CD4-positive, alpha-beta T cell treated with Interleukin-2 at 100 ng/mL for 4 hours (primary cell): Measurements from ENCODE around the gene IL27RA.
"Not testable (repeated sequence)": the region's sequence is repeated elsewhere in the genome, so short reads cannot be mapped to it uniquely, and the experiment has no call there.

Experiments
- DNase-seq: peaks from one replicate; pipeline ENCODE4 v3.0.0-alpha.2; 2020; ENCODE audit warnings: low spot score

Gene IL27RA

GRCh38 chr19:14030997-14031718, 404 bp upstream of the IL27RA start:
- DNase-seq, result peak; percentile 87

- DNase-seq, result no peak
Measured at GRCh38 chr19:14033946-14034345, 2.4 kb downstream of the IL27RA start.

- DNase-seq, result not testable (repeated sequence)
Measured at GRCh38 chr19:14035159-14035558, 3.6 kb downstream of the IL27RA start.

GRCh38 chr19:14035706-14036105, 4.1 kb downstream of the IL27RA start:
- no peak for DNase-seq

- DNase-seq, result no peak
Measured at GRCh38 chr19:14039181-14039580, 7.6 kb downstream of the IL27RA start.

GRCh38 chr19:14042659-14043608, 11.4 kb downstream of the IL27RA start:
- peak; percentile 70 for DNase-seq

GRCh38 chr19:14047866-14048265, 16.3 kb downstream of the IL27RA start:
- not testable (repeated sequence) for DNase-seq

GRCh38 chr19:14048443-14049153, 17.0 kb downstream of the IL27RA start:
- DNase-seq, result peak; percentile 81

- DNase-seq, result no peak
Measured at GRCh38 chr19:14050512-14050911, 18.9 kb downstream of the IL27RA start.

GRCh38 chr19:14050961-14051360, 19.4 kb downstream of the IL27RA start:
- not testable (repeated sequence) for DNase-seq

GRCh38 chr19:14051980-14052379, 20.4 kb downstream of the IL27RA start:
- no peak for DNase-seq

GRCh38 chr19:14052470-14052869, 20.9 kb downstream of the IL27RA start:
- DNase-seq, result no peak

- no peak for DNase-seq
Measured at GRCh38 chr19:14053032-14053431, 21.5 kb downstream of the IL27RA start.

- no peak for DNase-seq
Measured at GRCh38 chr19:14053500-14053899, 21.9 kb downstream of the IL27RA start.

- DNase-seq, result no peak
Measured at GRCh38 chr19:14054099-14054498, 22.5 kb downstream of the IL27RA start.

- no peak for DNase-seq
Measured at GRCh38 chr19:14054721-14055120, 23.2 kb downstream of the IL27RA start.

GRCh38 chr19:14055396-14055795, 23.8 kb downstream of the IL27RA start:
- DNase-seq, result no peak

- no peak for DNase-seq
Measured at GRCh38 chr19:14056069-14056666, 24.6 kb downstream of the IL27RA start.

GRCh38 chr19:14056741-14057356, 25.3 kb downstream of the IL27RA start:
- DNase-seq, result no peak

GRCh38 chr19:14058182-14059092, 26.9 kb downstream of the IL27RA start:
- no peak for DNase-seq
